OCI-LY7 (cell line): ENCODE data around the gene COBL. TPM values are rescaled to one million over a fixed set of nuclear protein-coding genes. Genes with fewer than 3 reads are reported as not detected.

Experiments used
- BruUV-seq: library from RNA; stranded (reverse); fragments of 400-500 nt; replicated peaks from 2 replicates; lab custom pipeline; 2021; lab: Mats Ljungman, UMichigan
- CTCF ChIA-PET: fragments of 300-600 bp; sonication (Branson Sonifier 250); formaldehyde crosslinking; loops from one replicate; lab custom pipeline; 2022; ENCODE audit warnings: antibody characterized with exemption; ENCODE audit not compliant: unreplicated experiment; lab: Charles Lee
- POLR2A ChIA-PET: fragments of 300-600 bp; sonication (Branson Sonifier 250); formaldehyde crosslinking; loops from one replicate; lab custom pipeline; 2022; ENCODE audit warnings: antibody characterized with exemption; lab: Charles Lee
- DNase-seq: peaks from one replicate; pipeline ENCODE4 v3.0.0-alpha.2; 2015; ENCODE audit warnings: low spot score
- H2AFZ ChIP-seq: fragments of 200-600 bp; sonication (generic), shearing (Covaris generic); 2 replicates; pipeline ENCODE4 v1.6.1; 2014; ENCODE audit warnings: mild to moderate bottlenecking, antibody characterized with exemption, low read length, moderate library complexity
- H3K27ac ChIP-seq: fragments of 200-600 bp; sonication (generic); 2 replicates; pipeline ENCODE4 v1.5.1; 2014; ENCODE audit warnings: mixed run types, low read depth, mild to moderate bottlenecking, moderate library complexity, low read length, inconsistent platforms; ENCODE audit not compliant: poor library complexity, severe bottlenecking
- H3K36me3 ChIP-seq: fragments of 200-600 bp; sonication (generic); 2 replicates; pipeline ENCODE4 v1.6.1; 2014; ENCODE audit warnings: mild to moderate bottlenecking, antibody characterized with exemption, low read length, moderate library complexity, mixed read lengths; ENCODE audit not compliant: insufficient read depth
- H3K4me1 ChIP-seq: fragments of 200-600 bp; sonication (generic); 2 replicates; pipeline ENCODE4 v1.5.1; 2014; ENCODE audit warnings: mild to moderate bottlenecking, low read length; ENCODE audit not compliant: insufficient read depth, poor library complexity, severe bottlenecking
- H3K4me2 ChIP-seq: fragments of 200-600 bp; sonication (generic); 2 replicates; pipeline ENCODE4 v1.6.1; 2014; ENCODE audit warnings: mild to moderate bottlenecking, low read length
- H3K4me3 ChIP-seq: fragments of 200-600 bp; sonication (generic); 2 replicates; pipeline ENCODE4 v1.5.1; 2014; ENCODE audit warnings: mild to moderate bottlenecking, low read depth, low read length; ENCODE audit not compliant: poor library complexity, severe bottlenecking
- H3K79me2 ChIP-seq: fragments of 200-600 bp; sonication (generic); 2 replicates; pipeline ENCODE4 v1.6.1; 2016; ENCODE audit warnings: low read depth, mild to moderate bottlenecking, low read length, moderate library complexity, mixed read lengths; ENCODE audit not compliant: insufficient read depth
- H3K9me2 ChIP-seq: fragments of 200-600 bp; sonication (generic); 2 replicates; pipeline ENCODE4 v1.6.1; 2016; ENCODE audit warnings: mild to moderate bottlenecking, low read length, mixed read lengths; ENCODE audit not compliant: insufficient read depth
- H3K9me3 ChIP-seq: fragments of 200-600 bp; sonication (generic); 2 replicates; pipeline ENCODE4 v1.6.1; 2014; ENCODE audit warnings: mild to moderate bottlenecking, mixed run types, low read length, mixed read lengths
- H4K20me1 ChIP-seq: fragments of 200-600 bp; sonication (generic); 2 replicates; pipeline ENCODE4 v1.6.1; 2014; ENCODE audit warnings: mild to moderate bottlenecking, antibody characterized with exemption, low read length, moderate library complexity, mixed read lengths; ENCODE audit not compliant: insufficient read depth
- CTCF ChIP-seq: fragments of 200-600 bp; sonication (generic); conservative IDR thresholded peaks from 2 replicates; pipeline ENCODE4 v1.5.1; 2014; ENCODE audit warnings: mild to moderate bottlenecking, antibody characterized with exemption, low read length, moderate library complexity, mixed read lengths
- EZH2phosphoT487 ChIP-seq: fragments of 200-600 bp; sonication (generic); IDR thresholded peaks from 2 replicates; pipeline ENCODE4 v1.6.1; 2018; ENCODE audit warnings: low read depth, borderline replicate concordance, mild to moderate bottlenecking, mixed run types, antibody characterized with exemption, low read length, moderate library complexity, mixed read lengths
- intact Hi-C: fragments of 100-400 bp; cut with micrococcal nuclease; formaldehyde crosslinking; loops from one replicate; pipeline ENCODE4 v1.10.0; 2022; ENCODE audit not compliant: unreplicated experiment
- total RNA-seq, 2 experiments: library from RNA; depleted of rRNA in 1 of 2; stranded (reverse); fragments of >200 nt in 1 of 2; shearing (Covaris generic) in 1 of 2; gene quantifications; 2 replicates each; pipeline ENCODE4 v1.2.3, GENCODE V29; 2014 to 2022

Gene COBL
- total RNA-seq, 2 experiments from 2014 or later = not detected

- H3K9me2 ChIP-seq = no peaks in the 10 kb centered on the region
- TF ChIP-seq CTCF (no peak), EZH2phosphoT487 (no peak)
- H3K4me3 ChIP-seq = no peak overlapping the region
- intact Hi-C loops = no loop called here
- H3K4me1 ChIP-seq = no peaks in the 10 kb centered on the region
- BruUV-seq = no TSS peak
- no peaks in the 10 kb centered on the region for H3K79me2 ChIP-seq
- no peak overlapping the region for H3K27ac ChIP-seq
- no peaks in the 10 kb centered on the region for H4K20me1 ChIP-seq
- H3K4me2 ChIP-seq = no peak overlapping the region
- H3K9me3 ChIP-seq = no peaks in the 10 kb centered on the region
- no peak for DNase-seq
- ChIA-PET CTCF (no interaction called here), POLR2A (no interaction called here)
- H3K36me3 ChIP-seq = no peaks in the 10 kb centered on the region
- no peak overlapping the region for H2AFZ ChIP-seq
Observed at GRCh38 chr7:51313738-51314425, 2.7 kb downstream of the COBL start.

- Histone ChIP-seq H3K4me1 (no peaks in the 10 kb centered on the region), H3K36me3 (no peaks in the 10 kb centered on the region), H3K9me2 (no peaks in the 10 kb centered on the region), H4K20me1 (no peaks in the 10 kb centered on the region), H3K9me3 (no peaks in the 10 kb centered on the region), H3K4me2 (no peak overlapping the region), H2AFZ (no peak overlapping the region), H3K79me2 (no peaks in the 10 kb centered on the region), H3K27ac (no peak overlapping the region), H3K4me3 (no peak overlapping the region)
- no TSS peak for BruUV-seq
- DNase-seq = no peak
- intact Hi-C loops = no loop called here
- ChIA-PET POLR2A (interaction anchor here (1.0 kb wide), 1 partner anchor 37 kb away, joined by 4 read pairs; no protein-coding TSS in a partner anchor), CTCF (no interaction called here)
- no peak for TF ChIP-seq EZH2phosphoT487
- no peak for TF ChIP-seq CTCF
Observed at GRCh38 chr7:51312951-51313737, 3.5 kb downstream of the COBL start.

- no peaks in the 10 kb centered on the region for H3K36me3 ChIP-seq
- BruUV-seq = no TSS peak
- DNase-seq = no peak
- no peaks in the 10 kb centered on the region for H4K20me1 ChIP-seq
- no peaks in the 10 kb centered on the region for H3K9me3 ChIP-seq
- no peak overlapping the region for H3K27ac ChIP-seq
- no peak overlapping the region for H2AFZ ChIP-seq
- intact Hi-C loops = no loop called here
- CTCF ChIA-PET = no interaction called here
- POLR2A ChIA-PET = no interaction called here
- no peaks in the 10 kb centered on the region for H3K79me2 ChIP-seq
- no peak for TF ChIP-seq EZH2phosphoT487
- TF ChIP-seq CTCF = no peak
- H3K4me3 ChIP-seq = no peak overlapping the region
- H3K4me2 ChIP-seq = no peak overlapping the region
- no peaks in the 10 kb centered on the region for H3K9me2 ChIP-seq
- no peaks in the 10 kb centered on the region for H3K4me1 ChIP-seq
Observed at GRCh38 chr7:51311166-51311565, 5.4 kb downstream of the COBL start.
